AG09319 (cell line): ENCODE data around the gene ANK2.
"Not testable (repeated sequence)": the region's sequence is repeated elsewhere in the genome, so short reads cannot be mapped to it uniquely, and the experiment has no call there.

ENCODE experiments used
- DNase-seq: peaks from one replicate; pipeline ENCODE4 v3.0.0-alpha.2; 2010; ENCODE audit warnings: low read depth; ENCODE audit errors: extremely low read depth
- CTCF ChIP-seq: IDR thresholded peaks from 2 replicates; pipeline ENCODE4 v1.5.1; 2011; ENCODE audit warnings: low read depth, mild to moderate bottlenecking, inconsistent platforms, low read length, moderate library complexity

Gene ANK2

DNA sequence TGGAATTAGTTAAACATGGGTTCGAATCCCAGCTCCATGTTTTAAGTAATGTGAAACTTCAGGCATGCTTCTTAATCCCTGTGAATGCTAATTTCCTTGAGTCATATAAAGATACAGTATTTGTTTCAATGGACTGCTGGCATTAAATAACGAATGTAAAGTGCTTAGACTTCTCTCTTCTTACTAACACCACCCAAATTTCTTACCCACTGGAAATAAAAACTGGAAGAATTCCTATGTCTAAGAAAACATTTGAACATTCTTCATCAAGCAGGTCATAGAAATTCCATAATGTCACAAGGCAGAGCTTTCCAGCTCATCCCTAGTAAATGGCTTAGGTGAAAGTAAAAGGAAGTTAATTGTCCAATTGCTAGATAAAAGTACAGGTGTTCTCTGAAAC lies 172.5 kb downstream of the ANK2 start:
- no peak for TF ChIP-seq CTCF
- DNase-seq, result no peak

DNA sequence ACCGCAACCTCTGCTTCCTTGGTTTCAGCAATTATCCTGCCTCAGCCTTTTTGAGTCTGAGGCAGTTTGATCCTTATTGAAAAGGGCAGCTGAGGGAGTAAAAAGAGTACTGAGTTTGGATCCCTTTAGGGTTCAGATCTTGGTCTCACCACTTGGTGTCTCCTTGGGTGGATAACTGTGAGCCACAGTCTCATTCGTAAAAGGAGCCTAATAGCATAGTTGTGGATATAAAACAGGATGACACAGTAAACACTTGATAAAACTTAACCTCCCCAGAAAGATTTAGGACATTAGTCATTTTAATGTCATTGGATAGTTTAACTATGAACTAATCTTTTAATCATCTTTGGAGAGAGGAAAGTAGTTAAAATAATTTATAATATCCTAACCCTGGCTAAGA lies 173.0 kb downstream of the ANK2 start:
- no peak for TF ChIP-seq CTCF
- no peak for DNase-seq

- no peak for TF ChIP-seq CTCF
- no peak for DNase-seq
Measured at GRCh38 chr4:113223001-113223400, 173.5 kb downstream of the ANK2 start.

DNA sequence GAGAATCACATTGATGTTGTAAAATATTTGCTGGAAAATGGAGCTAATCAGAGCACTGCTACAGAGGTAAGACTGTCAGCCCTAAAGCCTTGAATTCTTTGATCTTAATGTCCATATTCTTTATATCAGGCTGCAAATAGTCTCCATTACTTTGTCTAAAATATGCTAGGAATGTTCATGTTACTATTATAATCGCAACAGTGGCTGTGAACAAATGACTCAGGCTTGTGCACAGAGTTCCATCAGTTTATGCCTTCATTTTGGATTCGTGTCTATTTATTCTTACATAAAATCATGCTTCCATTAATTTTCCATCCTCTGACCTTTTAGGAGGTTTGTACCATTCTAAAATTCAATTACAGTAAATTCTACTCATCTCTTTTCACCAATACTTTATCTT lies 182.7 kb downstream of the ANK2 start:
- no peak for DNase-seq
- TF ChIP-seq CTCF, result no peak

DNA sequence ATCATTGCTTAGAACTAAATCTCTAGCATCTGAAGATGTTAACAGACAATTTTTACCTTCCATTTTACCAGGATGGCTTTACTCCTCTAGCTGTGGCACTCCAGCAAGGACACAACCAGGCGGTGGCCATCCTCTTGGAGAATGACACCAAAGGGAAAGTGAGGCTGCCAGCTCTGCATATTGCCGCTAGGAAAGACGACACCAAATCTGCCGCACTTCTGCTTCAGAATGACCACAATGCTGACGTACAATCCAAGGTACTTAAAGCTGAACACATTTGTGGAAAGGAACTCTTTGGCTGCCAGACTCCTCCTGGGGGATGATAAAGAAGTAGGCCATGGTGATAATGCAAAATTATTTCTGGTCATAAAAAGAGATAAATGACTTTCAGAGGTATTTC lies 187.5 kb downstream of the ANK2 start:
- DNase-seq, result no peak
- no peak for TF ChIP-seq CTCF

GRCh38 chr4:113243312-113243711 lies 193.9 kb downstream of the ANK2 start:
- TF ChIP-seq CTCF, result no peak

GRCh38 chr4:113244747-113245146 lies 195.3 kb downstream of the ANK2 start:
- not testable (repeated sequence) for DNase-seq

More at GRCh38 chr4:113243312-113243711, 193.9 kb downstream of the ANK2 start:
- no peak for DNase-seq

GRCh38 chr4:113248320-113248719 lies 198.9 kb downstream of the ANK2 start:
- TF ChIP-seq CTCF, result no peak
- no peak for DNase-seq
